HCT116 (cell line): ENCODE measurements around the gene ALG8. TPM values are rescaled to one million over a fixed set of nuclear protein-coding genes. Genes with fewer than 3 reads are reported as not detected.

Source experiments
- ATAC-seq: fragments of 200-7000 bp; cut with Tn5 transposase; 2 replicates; pipeline ENCODE4 v1.9.1; 2020; ENCODE audit warnings: mild to moderate bottlenecking, moderate library complexity
- BruUV-seq: library from RNA; stranded (reverse); fragments of 400-500 nt; replicated peaks from 2 replicates; lab custom pipeline; 2021; lab: Mats Ljungman, UMichigan
- CTCF ChIA-PET: fragments of 300-600 bp; sonication (Branson Sonifier 250); formaldehyde crosslinking; loops from one replicate; lab custom pipeline; 2021; ENCODE audit warnings: antibody characterized with exemption; lab: Charles Lee
- POLR2A ChIA-PET: fragments of 300-600, 350-600 bp; sonication (Branson Sonifier 250); formaldehyde crosslinking; loops from one replicate; lab custom pipeline; 2021; ENCODE audit warnings: antibody characterized with exemption; lab: Charles Lee
- RAD21 ChIA-PET, 2 experiments: fragments of 300-600 bp; sonication (Branson Sonifier 250); formaldehyde crosslinking; loops; one replicate each; lab custom pipeline; 2023; ENCODE audit warnings: low total read pairs in 2 of 2; ENCODE audit not compliant: uncharacterized antibody in 2 of 2, unreplicated experiment in 2 of 2, low non-redundant PET in 1 of 2; lab: Charles Lee
- DNase-seq: peaks from one replicate; pipeline ENCODE4 v3.0.0-alpha.2; 2010; ENCODE audit warnings: low read depth, low spot score
- H2AFZ ChIP-seq: fragments of 200-600 bp; shearing (Covaris generic), sonication (generic); 2 replicates; pipeline ENCODE4 v1.6.1; 2017; ENCODE audit warnings: low read depth, mixed run types, mixed read lengths, antibody characterized with exemption, low read length; ENCODE audit not compliant: poor library complexity, severe bottlenecking
- H3K27ac ChIP-seq: 2 replicates; pipeline ENCODE4 v1.5.1; 2012; ENCODE audit warnings: low read depth, low read length
- H3K27me3 ChIP-seq: fragments of 200-600 bp; sonication (generic); 2 replicates; pipeline ENCODE4 v1.6.1; 2016; ENCODE audit warnings: mixed run types, low read length, mixed read lengths; ENCODE audit not compliant: insufficient read depth
- H3K36me3 ChIP-seq, 2 experiments: fragments of 200-500 bp in 1 of 2; fragments of 200-600 bp in 1 of 2; sonication (Bioruptor generic) in 1 of 2; sonication (generic) in 1 of 2; 2 replicates each; pipeline versions ENCODE4 v1.5.1 to v1.6.1; 2014 to 2016; ENCODE audit warnings: low read length in 2 of 2, inconsistent platforms in 1 of 2, mixed read lengths in 1 of 2, mixed run types in 1 of 2; ENCODE audit not compliant: insufficient read depth in 2 of 2, control insufficient read depth in 1 of 2
- H3K4me1 ChIP-seq, 2 experiments: fragments of 200-600 bp in 1 of 2; sonication (generic) in 1 of 2; 2 replicates each; pipeline versions ENCODE4 v1.5.1 to v1.6.1; 2012 to 2017; ENCODE audit warnings: low read length in 2 of 2, inconsistent platforms in 1 of 2, mild to moderate bottlenecking in 1 of 2, mixed read lengths in 1 of 2, mixed run types in 1 of 2, moderate library complexity in 1 of 2; ENCODE audit not compliant: insufficient read depth in 2 of 2, control insufficient read depth in 1 of 2
- H3K4me2 ChIP-seq: fragments of 200-600 bp; sonication (generic); 2 replicates; pipeline ENCODE4 v1.6.1; 2017; ENCODE audit warnings: mixed run types, low read length, mixed read lengths
- H3K4me3 ChIP-seq, 2 experiments: fragments of 200-600 bp in 1 of 2; sonication (generic) in 1 of 2; replicated peaks in 1 of 2; 2 replicates each; pipeline ENCODE4 v1.5.1; 2011 to 2016; ENCODE audit warnings: low read length in 2 of 2, control low read depth in 1 of 2, low read depth in 1 of 2, mild to moderate bottlenecking in 1 of 2, mixed read lengths in 1 of 2, mixed run types in 1 of 2
- H3K79me2 ChIP-seq: fragments of 200-600 bp; sonication (generic); 2 replicates; pipeline ENCODE4 v1.6.1; 2017; ENCODE audit warnings: mild to moderate bottlenecking, mixed run types, low read length, moderate library complexity, mixed read lengths; ENCODE audit not compliant: insufficient read depth
- H3K9ac ChIP-seq: fragments of 200-600 bp; sonication (generic); 2 replicates; pipeline ENCODE4 v1.6.1; 2016; ENCODE audit warnings: low read length, mixed read lengths
- H3K9me2 ChIP-seq: fragments of 200-600 bp; sonication (generic), shearing (Covaris generic); 2 replicates; pipeline ENCODE4 v1.6.1; 2017; ENCODE audit warnings: mixed run types, mild to moderate bottlenecking, moderate library complexity; ENCODE audit not compliant: insufficient read depth
- H3K9me3 ChIP-seq, 2 experiments: fragments of 200-500 bp in 1 of 2; fragments of 200-600 bp in 1 of 2; sonication (Bioruptor generic) in 1 of 2; sonication (generic) in 1 of 2; 2 replicates each; pipeline ENCODE4 v1.6.1; 2014 to 2017; ENCODE audit warnings: low read length in 2 of 2, mixed read lengths in 2 of 2, inconsistent platforms in 1 of 2, low read depth in 1 of 2, mild to moderate bottlenecking in 1 of 2, mixed run types in 1 of 2, moderate library complexity in 1 of 2; ENCODE audit not compliant: control insufficient read depth in 1 of 2, insufficient read depth in 1 of 2
- H4K20me1 ChIP-seq: fragments of 200-600 bp; sonication (generic), shearing (Covaris generic); 2 replicates; pipeline ENCODE4 v1.6.1; 2017; ENCODE audit warnings: mixed run types, mild to moderate bottlenecking, moderate library complexity; ENCODE audit not compliant: insufficient read depth
- CBX3 ChIP-seq: IDR thresholded peaks from 2 replicates; pipeline ENCODE4 v1.6.1; 2012; ENCODE audit warnings: low read depth
- CEBPB ChIP-seq: IDR thresholded peaks from 2 replicates; pipeline ENCODE4 v1.6.1; 2012; ENCODE audit warnings: low read depth
- CTCF ChIP-seq, 3 experiments: fragments of 200-600 bp in 1 of 3; sonication (generic) in 1 of 3; IDR thresholded peaks in 2 of 3; conservative IDR thresholded peaks in 1 of 3; 2 replicates each; pipeline ENCODE4 v1.5.1; 2012 to 2017; ENCODE audit warnings: low read depth in 2 of 3, low read length in 2 of 3, antibody characterized with exemption in 1 of 3, borderline replicate concordance in 1 of 3, control low read depth in 1 of 3, mild to moderate bottlenecking in 1 of 3, mixed read lengths in 1 of 3, mixed run types in 1 of 3, moderate library complexity in 1 of 3; ENCODE audit not compliant: insufficient read depth in 1 of 3
- EGR1 ChIP-seq: IDR thresholded peaks from 2 replicates; pipeline ENCODE4 v1.6.1; 2012; ENCODE audit warnings: low read depth
- ELF1 ChIP-seq: IDR thresholded peaks from 2 replicates; pipeline ENCODE4 v1.6.1; 2012; ENCODE audit warnings: low read depth, borderline replicate concordance
- EZH2 ChIP-seq: fragments of 200-600 bp; sonication (generic); IDR thresholded peaks from 2 replicates; pipeline ENCODE4 v1.6.1; 2017; ENCODE audit warnings: antibody characterized with exemption, mixed run types
- FOSL1 ChIP-seq: IDR thresholded peaks from 2 replicates; pipeline ENCODE4 v1.6.1; 2012; ENCODE audit warnings: low read depth
- POLR2A ChIP-seq: IDR thresholded peaks from 2 replicates; pipeline ENCODE4 v1.7.0; 2011; ENCODE audit warnings: borderline replicate concordance; ENCODE audit not compliant: insufficient read depth, insufficient read length; ENCODE audit errors: extremely low read depth
- POLR2AphosphoS5 ChIP-seq: IDR thresholded peaks from 2 replicates; pipeline ENCODE4 v1.6.1; 2011; ENCODE audit warnings: mild to moderate bottlenecking, low read depth, low read length, moderate library complexity
- RAD21 ChIP-seq: IDR thresholded peaks from 2 replicates; pipeline ENCODE4 v1.6.1; 2012; ENCODE audit warnings: low read depth, mild to moderate bottlenecking
- SIN3A ChIP-seq: IDR thresholded peaks from 2 replicates; pipeline ENCODE4 v1.6.1; 2012; ENCODE audit warnings: low read depth
- SP1 ChIP-seq: IDR thresholded peaks from 2 replicates; pipeline ENCODE4 v1.6.1; 2012; ENCODE audit warnings: low read depth
- YY1 ChIP-seq: IDR thresholded peaks from 2 replicates; pipeline ENCODE4 v1.6.1; 2011; ENCODE audit warnings: low read length, low read depth, moderate library complexity, mild to moderate bottlenecking; ENCODE audit not compliant: insufficient replicate concordance; ENCODE audit errors: extremely low read depth
- ZFX ChIP-seq: fragments of 450-650 bp; IDR thresholded peaks from 2 replicates; pipeline ENCODE4 v1.6.1; 2017
- intact Hi-C: fragments of 100-400 bp; cut with micrococcal nuclease; formaldehyde crosslinking; loops from 2 replicates; pipeline ENCODE4 v1.10.0; 2022
- total RNA-seq: library from RNA; stranded (reverse); gene quantifications from one replicate; pipeline ENCODE4 v1.2.1, GENCODE V29; 2021; ENCODE audit not compliant: unreplicated experiment

Gene ALG8
- total RNA-seq, 1 experiment from 2014 or later, result 50.1 TPM

- H3K4me1 ChIP-seq, result no peaks in the 10 kb centered on the region
- TF ChIP-seq CEBPB, result no peak
- TF ChIP-seq EZH2, result no peak
- TF ChIP-seq CTCF (IDR thresholded peaks at IDR 0.05 in 2 of 3, conservative IDR thresholded peaks at IDR 0.05 in 1 of 3; ENCODE audit: borderline replicate concordance in 1 of 3, insufficient read depth in 1 of 3, low read depth in 2 of 3, low read length in 2 of 3), result no peak
- TF ChIP-seq CBX3, result no peak
- ATAC-seq (no peak), DNase-seq (no peak)
- H3K9ac ChIP-seq, result no peak overlapping the region
- intact Hi-C loops, result no loop called here
- no peak overlapping the region for H3K4me2 ChIP-seq
- H3K4me3 ChIP-seq, result no peak overlapping the region
- no TSS peak for BruUV-seq
- H2AFZ ChIP-seq, result no peak overlapping the region
- RAD21 ChIA-PET, result no interaction called here
- CTCF ChIA-PET, result interaction anchor here (0.8 kb wide), 1 partner anchor 60 kb away, joined by 3 read pairs; no protein-coding TSS in a partner anchor
- no peaks in the 10 kb centered on the region for H3K9me2 ChIP-seq
- POLR2A ChIA-PET, result no interaction called here
- H3K27me3 ChIP-seq, result no peaks in the 10 kb centered on the region
- H3K27ac ChIP-seq, result no peak overlapping the region
- H3K9me3 ChIP-seq, result no peaks in the 10 kb centered on the region
- peaks cover 7 to 21% of the 10 kb centered on the region in 2 experiments for H3K36me3 ChIP-seq
- H3K79me2 ChIP-seq, result no peaks in the 10 kb centered on the region
- no peaks in the 10 kb centered on the region for H4K20me1 ChIP-seq
These were observed 28.6 kb downstream of the ALG8 start for GRCh38 chr11:78110830-78111229.

DNA sequence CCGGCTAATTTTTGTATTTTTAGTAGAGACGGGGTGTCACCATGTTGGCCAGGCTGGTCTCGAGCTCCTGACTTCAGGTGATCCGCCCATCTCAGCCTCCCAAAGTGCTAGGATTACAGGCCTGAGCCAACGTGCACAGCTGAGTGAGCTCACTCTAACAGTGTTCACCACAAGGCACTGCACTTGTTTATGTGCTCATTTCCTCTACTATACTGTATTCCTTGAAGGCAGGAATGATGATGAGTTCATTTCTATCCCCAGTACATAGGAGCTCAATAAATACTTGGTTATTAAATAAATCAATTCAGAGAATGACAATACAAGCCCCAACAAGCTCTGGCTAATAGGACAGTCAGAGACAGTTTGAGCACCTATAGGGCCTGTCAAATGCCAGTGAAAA lies 29.1 kb downstream of the ALG8 start:
- Histone ChIP-seq H3K9ac (no peak overlapping the region), H3K9me3 (no peaks in the 10 kb centered on the region), H3K79me2 (no peaks in the 10 kb centered on the region), H3K9me2 (no peaks in the 10 kb centered on the region), H3K27ac (no peak overlapping the region), H3K4me1 (no peaks in the 10 kb centered on the region), H3K27me3 (no peaks in the 10 kb centered on the region), H3K4me3 (no peak overlapping the region), H2AFZ (no peak overlapping the region), H3K4me2 (no peak overlapping the region), H4K20me1 (no peaks in the 10 kb centered on the region), H3K36me3 (peaks cover 7 to 21% of the 10 kb centered on the region in 2 experiments)
- intact Hi-C loops, result no loop called here
- no peak for ATAC-seq
- POLR2A ChIA-PET, result no interaction called here
- CTCF ChIA-PET, result interaction anchor here (0.8 kb wide), 1 partner anchor 61 kb away, joined by 3 read pairs; no protein-coding TSS in a partner anchor
- RAD21 ChIA-PET, result no interaction called here
- BruUV-seq, result no TSS peak
- TF ChIP-seq CBX3 (no peak), SIN3A (no peak), YY1 (no peak), RAD21 (no peak), POLR2A (no peak), POLR2AphosphoS5 (no peak), ELF1 (no peak), EGR1 (no peak), ZFX (no peak), SP1 (no peak), FOSL1 (no peak)
- no peak for DNase-seq
